ENCODE measurements around the gene SPECC1.
A peak's percentile ranks its signal among the peaks of the same experiment; 100 is the strongest.

The SPECC1 gene

DNA sequence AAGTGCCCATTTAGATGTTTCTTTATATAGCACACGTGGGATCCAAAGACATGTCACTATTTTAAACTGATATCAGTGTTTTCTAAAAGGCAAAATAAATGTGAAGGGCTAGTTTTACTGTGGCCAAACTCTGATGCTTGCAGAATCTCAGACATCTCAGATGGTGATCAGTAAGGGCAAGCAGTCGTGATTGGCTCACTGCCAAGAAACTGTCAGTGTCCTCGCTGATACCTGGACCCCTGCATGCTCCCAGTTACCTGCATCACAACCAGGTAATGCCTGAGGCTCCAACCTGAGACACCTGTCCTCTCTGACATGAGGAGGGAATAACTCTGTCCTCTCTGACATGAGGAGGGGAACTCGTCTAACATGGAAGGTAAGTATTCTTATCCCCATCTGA lies 114.0 kb downstream of the SPECC1 start:
- no peak overlapping the region for H3K18ac ChIP-seq (ENCODE audit: low read length)
- H4K12ac ChIP-seq (ENCODE audit: low read depth, low read length): no peak overlapping the region
- H2BK5ac ChIP-seq (ENCODE audit: low read depth, low read length, poor library complexity): no peak overlapping the region
- H3K79me2 ChIP-seq (ENCODE audit: control insufficient read depth, insufficient read depth, low read length, poor library complexity): no peaks in the 10 kb centered on the region
- WGBS (ENCODE audit: extremely low coverage, insufficient coverage, insufficient read length): no CpG with 5 or more reads among the region's 4 CpGs
- no peak for DNase-seq
- H3K4me1 ChIP-seq (ENCODE audit: control insufficient read depth in 1 of 2, insufficient read depth in 2 of 2, low read length in 2 of 2): peaks cover 2 to 7% of the 10 kb centered on the region in 2 experiments
- no peak overlapping the region for H2AK5ac ChIP-seq (ENCODE audit: low read length)
- no peaks in the 10 kb centered on the region for H3K9me3 ChIP-seq (ENCODE audit: insufficient read depth, low read depth, low read length)
- no peak overlapping the region for H3K23ac ChIP-seq (ENCODE audit: low read length)
- H3K79me1 ChIP-seq (ENCODE audit: low read length): peaks cover 3% of the 10 kb centered on the region
- H3K36me3 ChIP-seq (ENCODE audit: control insufficient read depth in 1 of 2, insufficient read depth in 2 of 2, low read length in 2 of 2): no peaks in the 10 kb centered on the region
- H3K4me3 ChIP-seq (ENCODE audit: low read depth, low read length): no peak overlapping the region
- H3K4ac ChIP-seq (ENCODE audit: low read depth, low read length): no peak overlapping the region
- no peak overlapping the region for H3K4me2 ChIP-seq (ENCODE audit: low read length)
- H2BK12ac ChIP-seq (ENCODE audit: low read length): no peak overlapping the region
- no peak overlapping the region for H4K8ac ChIP-seq (ENCODE audit: low read depth, low read length)
- no peaks in the 10 kb centered on the region for H3K27me3 ChIP-seq (ENCODE audit: insufficient read depth, low read length)
- no peak overlapping the region for H3K14ac ChIP-seq (ENCODE audit: low read length)
- no peak overlapping the region for H3K27ac ChIP-seq (ENCODE audit: low read depth, low read length)
- H3K9ac ChIP-seq (ENCODE audit: low read length): no peak overlapping the region
- H4K91ac ChIP-seq (ENCODE audit: low read depth, low read length): no peak overlapping the region
- no peak overlapping the region for H2AFZ ChIP-seq (ENCODE audit: insufficient read depth, low read length, poor library complexity)
- no peak overlapping the region for H2BK120ac ChIP-seq (ENCODE audit: insufficient read depth, low read length, poor library complexity)

DNA sequence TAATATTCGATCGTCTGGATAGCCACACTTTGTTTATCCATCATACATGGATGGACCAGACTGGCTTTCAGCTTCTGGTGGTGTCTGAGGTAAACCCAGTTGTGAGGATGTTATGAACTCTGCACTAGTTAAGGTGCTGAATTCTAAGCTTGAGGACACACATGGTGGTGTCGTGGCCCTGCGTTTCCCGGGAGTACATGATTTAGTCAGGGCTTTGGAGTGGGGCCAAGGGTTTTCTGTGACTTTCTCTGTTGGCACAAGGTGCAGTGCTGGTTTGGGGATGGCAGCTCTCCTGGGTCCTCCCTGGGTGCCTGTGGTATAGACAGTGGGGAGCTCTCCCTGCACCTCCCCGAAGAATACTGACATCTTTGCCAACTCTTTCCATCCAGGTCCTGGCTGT lies 116.6 kb downstream of the SPECC1 start:
- WGBS (ENCODE audit: extremely low coverage, insufficient coverage, insufficient read length): no CpG with 5 or more reads among the region's 6 CpGs
- H3K79me2 ChIP-seq (ENCODE audit: control insufficient read depth, insufficient read depth, low read length, poor library complexity): no peaks in the 10 kb centered on the region
- H3K27ac ChIP-seq (ENCODE audit: low read depth, low read length): no peak overlapping the region
- H2AFZ ChIP-seq (ENCODE audit: insufficient read depth, low read length, poor library complexity): no peak overlapping the region
- no peak overlapping the region for H2AK5ac ChIP-seq (ENCODE audit: low read length)
- H2BK120ac ChIP-seq (ENCODE audit: insufficient read depth, low read length, poor library complexity): no peak overlapping the region
- no peak overlapping the region for H4K8ac ChIP-seq (ENCODE audit: low read depth, low read length)
- H3K36me3 ChIP-seq (ENCODE audit: control insufficient read depth in 1 of 2, insufficient read depth in 2 of 2, low read length in 2 of 2): no peaks in the 10 kb centered on the region
- no peak overlapping the region for H3K9ac ChIP-seq (ENCODE audit: low read length)
- no peaks in the 10 kb centered on the region for H3K27me3 ChIP-seq (ENCODE audit: insufficient read depth, low read length)
- no peak overlapping the region for H4K12ac ChIP-seq (ENCODE audit: low read depth, low read length)
- H4K91ac ChIP-seq (ENCODE audit: low read depth, low read length): no peak overlapping the region
- DNase-seq: no peak
- H3K9me3 ChIP-seq (ENCODE audit: insufficient read depth, low read depth, low read length): no peaks in the 10 kb centered on the region
- peaks cover 2 to 7% of the 10 kb centered on the region in 2 experiments for H3K4me1 ChIP-seq (ENCODE audit: control insufficient read depth in 1 of 2, insufficient read depth in 2 of 2, low read length in 2 of 2)
- H3K23ac ChIP-seq (ENCODE audit: low read length): no peak overlapping the region
- H2BK12ac ChIP-seq (ENCODE audit: low read length): no peak overlapping the region
- H3K4ac ChIP-seq (ENCODE audit: low read depth, low read length): no peak overlapping the region
- no peak overlapping the region for H3K4me2 ChIP-seq (ENCODE audit: low read length)
- H3K18ac ChIP-seq (ENCODE audit: low read length): no peak overlapping the region
- H3K14ac ChIP-seq (ENCODE audit: low read length): no peak overlapping the region
- peaks cover 3% of the 10 kb centered on the region for H3K79me1 ChIP-seq (ENCODE audit: low read length)
- no peak overlapping the region for H3K4me3 ChIP-seq (ENCODE audit: low read depth, low read length)
- no peak overlapping the region for H2BK5ac ChIP-seq (ENCODE audit: low read depth, low read length, poor library complexity)

DNA sequence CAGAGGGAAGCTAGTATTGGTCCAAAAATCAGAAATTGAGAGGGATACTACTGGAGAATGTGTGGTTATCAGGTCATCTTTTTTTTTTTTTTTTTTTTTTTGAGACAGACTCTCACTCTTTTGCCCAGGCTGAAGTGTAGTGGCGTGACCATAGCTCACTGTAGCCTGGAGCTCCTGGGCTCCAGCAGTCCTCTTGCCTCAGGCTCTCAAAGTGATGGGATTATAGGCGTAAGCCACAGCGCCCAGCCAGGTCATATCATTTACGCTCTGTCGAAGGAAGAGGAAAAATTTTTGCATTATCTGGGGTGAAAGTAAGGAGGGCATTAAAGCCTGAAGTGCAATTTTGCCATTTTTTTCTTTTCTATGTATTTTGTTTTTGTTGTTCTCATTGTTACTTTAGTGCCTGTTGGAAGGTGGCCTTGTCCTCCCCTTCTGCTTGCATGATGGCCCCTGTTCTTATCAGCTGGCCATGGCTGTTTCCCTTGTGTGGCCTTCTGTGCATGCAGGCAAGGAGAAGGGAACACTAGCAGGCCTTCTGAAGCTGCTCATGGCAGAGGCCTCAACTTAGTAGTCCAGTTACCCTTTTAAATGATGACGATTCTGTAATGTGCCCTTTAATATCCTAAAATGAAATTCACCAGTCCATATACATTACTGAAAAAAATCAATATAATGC lies 118.3 kb downstream of the SPECC1 start:
- Histone ChIP-seq H3K4ac (ENCODE audit: low read depth, low read length) (no peak overlapping the region), H3K18ac (ENCODE audit: low read length) (no peak overlapping the region), H2BK12ac (ENCODE audit: low read length) (peak overlapping the region; percentile 82), H3K79me1 (ENCODE audit: low read length) (no peaks in the 10 kb centered on the region), H3K27ac (ENCODE audit: low read depth, low read length) (peak overlapping the region; percentile 9), H2AK5ac (ENCODE audit: low read length) (peak overlapping the region; percentile 82), H2BK120ac (ENCODE audit: insufficient read depth, low read length, poor library complexity) (peak overlapping the region; percentile 69), H2AFZ (ENCODE audit: insufficient read depth, low read length, poor library complexity) (no peak overlapping the region), H4K12ac (ENCODE audit: low read depth, low read length) (no peak overlapping the region), H3K14ac (ENCODE audit: low read length) (peak overlapping the region; percentile 87), H3K36me3 (ENCODE audit: control insufficient read depth in 1 of 2, insufficient read depth in 2 of 2, low read length in 2 of 2) (no peaks in the 10 kb centered on the region), H3K27me3 (ENCODE audit: insufficient read depth, low read length) (no peaks in the 10 kb centered on the region), H3K4me2 (ENCODE audit: low read length) (no peak overlapping the region), H3K23ac (ENCODE audit: low read length) (no peak overlapping the region), H3K9me3 (ENCODE audit: insufficient read depth, low read depth, low read length) (no peaks in the 10 kb centered on the region), H3K79me2 (ENCODE audit: control insufficient read depth, insufficient read depth, low read length, poor library complexity) (no peaks in the 10 kb centered on the region), H3K9ac (ENCODE audit: low read length) (no peak overlapping the region), H3K4me3 (ENCODE audit: low read depth, low read length) (no peak overlapping the region), H4K8ac (ENCODE audit: low read depth, low read length) (no peak overlapping the region), H4K91ac (ENCODE audit: low read depth, low read length) (no peak overlapping the region), H2BK5ac (ENCODE audit: low read depth, low read length, poor library complexity) (no peak overlapping the region), H3K4me1 (ENCODE audit: control insufficient read depth in 1 of 2, insufficient read depth in 2 of 2, low read length in 2 of 2) (peaks cover 2% of the 10 kb centered on the region in 2 experiments)
- DNase-seq: no peak
- no CpG with 5 or more reads among the region's 6 CpGs for WGBS (ENCODE audit: extremely low coverage, insufficient coverage, insufficient read length)

DNA sequence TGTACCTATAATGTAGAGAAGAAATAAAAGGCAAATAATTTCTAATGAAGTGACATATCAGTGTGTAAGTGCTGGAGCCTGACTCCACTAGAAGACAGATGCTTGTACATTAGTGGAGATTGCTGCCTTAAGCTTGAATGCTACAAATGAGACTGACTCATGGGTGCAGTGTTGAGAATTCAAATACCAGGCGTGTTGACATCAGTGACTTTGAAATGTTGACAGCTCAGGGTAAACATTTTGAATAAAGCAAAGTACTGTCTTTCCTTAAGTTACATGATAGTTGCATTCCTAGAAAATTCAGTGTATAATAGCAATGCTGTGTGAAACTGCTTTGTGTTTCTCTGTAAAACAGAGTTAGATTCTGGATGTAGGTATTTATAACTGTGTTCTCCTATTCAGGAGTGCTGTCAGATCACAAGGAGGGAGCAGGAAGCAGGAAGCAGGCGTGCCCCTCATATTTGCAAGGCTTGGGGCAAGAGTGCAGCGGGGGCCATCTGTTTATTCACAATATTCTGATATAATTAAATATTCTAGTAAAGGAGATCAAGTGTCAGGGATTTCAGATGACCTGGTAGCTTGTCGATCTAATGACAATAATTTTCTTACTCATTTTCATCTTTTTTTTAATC lies 119.0 kb downstream of the SPECC1 start:
- Histone ChIP-seq H3K79me2 (ENCODE audit: control insufficient read depth, insufficient read depth, low read length, poor library complexity) (no peaks in the 10 kb centered on the region), H3K27ac (ENCODE audit: low read depth, low read length) (no peak overlapping the region), H2BK12ac (ENCODE audit: low read length) (no peak overlapping the region), H4K12ac (ENCODE audit: low read depth, low read length) (no peak overlapping the region), H2AFZ (ENCODE audit: insufficient read depth, low read length, poor library complexity) (no peak overlapping the region), H3K4me3 (ENCODE audit: low read depth, low read length) (no peak overlapping the region), H3K9ac (ENCODE audit: low read length) (no peak overlapping the region), H3K27me3 (ENCODE audit: insufficient read depth, low read length) (no peaks in the 10 kb centered on the region), H2BK120ac (ENCODE audit: insufficient read depth, low read length, poor library complexity) (no peak overlapping the region), H2AK5ac (ENCODE audit: low read length) (no peak overlapping the region), H3K79me1 (ENCODE audit: low read length) (no peaks in the 10 kb centered on the region), H3K36me3 (ENCODE audit: control insufficient read depth in 1 of 2, insufficient read depth in 2 of 2, low read length in 2 of 2) (no peaks in the 10 kb centered on the region), H3K4me2 (ENCODE audit: low read length) (no peak overlapping the region), H3K4me1 (ENCODE audit: control insufficient read depth in 1 of 2, insufficient read depth in 2 of 2, low read length in 2 of 2) (peaks cover 2% of the 10 kb centered on the region in 2 experiments), H3K4ac (ENCODE audit: low read depth, low read length) (no peak overlapping the region), H3K18ac (ENCODE audit: low read length) (no peak overlapping the region), H4K8ac (ENCODE audit: low read depth, low read length) (no peak overlapping the region), H3K9me3 (ENCODE audit: insufficient read depth, low read depth, low read length) (no peaks in the 10 kb centered on the region), H3K14ac (ENCODE audit: low read length) (no peak overlapping the region), H4K91ac (ENCODE audit: low read depth, low read length) (no peak overlapping the region), H2BK5ac (ENCODE audit: low read depth, low read length, poor library complexity) (no peak overlapping the region), H3K23ac (ENCODE audit: low read length) (no peak overlapping the region)
- WGBS (ENCODE audit: extremely low coverage, insufficient coverage, insufficient read length): no CpG with 5 or more reads among the region's 4 CpGs
- peak in 1 of 2 donors; percentile 71 for DNase-seq

Data from trophoblast cell (in vitro differentiated cells and primary cell).